GM18907 (cell line): ENCODE measurements around the gene PIGB.
"Not testable (repeated sequence)": the region's sequence is repeated elsewhere in the genome, so short reads cannot be mapped to it uniquely, and the experiment has no call there.

ENCODE experiments used
- ATAC-seq: cut with Tn5 transposase; IDR thresholded peaks from one replicate; pipeline ENCODE4 v1.9.1; 2021; ENCODE audit warnings: mild to moderate bottlenecking, moderate library complexity; ENCODE audit not compliant: unreplicated experiment

The PIGB gene

GRCh38 chr15:55318588-55319494, at the start of gene PIGB, which contains the start of gene PIGBOS1:
TSS of gene PIGB (plus strand) at chr15:55319222. CDS start at chr15:55319251, 29 bp downstream.
TSS of gene PIGBOS1 (minus strand) at chr15:55319123. CDS start at chr15:55317792, 1,331 bp downstream.
- ATAC-seq: peak; percentile 94

GRCh38 chr15:55270291-55270690, 48.7 kb upstream of the PIGB start:
- no peak for ATAC-seq

DNA sequence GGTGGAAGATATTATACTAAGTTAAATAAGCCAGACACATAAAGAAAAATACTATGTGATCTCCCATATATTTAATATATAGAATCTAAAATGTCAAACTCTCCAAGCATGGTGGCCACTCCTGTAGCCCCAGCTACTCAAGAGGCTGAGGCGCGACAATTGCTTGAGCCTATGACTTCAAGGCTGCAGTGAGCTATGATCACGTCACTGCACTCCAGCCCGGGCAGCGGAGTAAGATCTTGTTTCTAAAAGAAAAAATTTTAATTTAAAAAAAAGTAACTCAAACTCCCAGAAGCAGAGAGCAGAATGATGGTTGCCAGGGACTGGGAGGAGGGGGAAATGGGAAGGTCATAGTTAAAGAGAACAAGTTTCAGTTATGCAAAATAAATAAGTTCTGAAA, 42.7 kb upstream of the PIGB start:
- ATAC-seq: no peak

GRCh38 chr15:55277116-55277564, 41.9 kb upstream of the PIGB start:
- ATAC-seq: peak; percentile 66

GRCh38 chr15:55277715-55278114, 41.3 kb upstream of the PIGB start:
- ATAC-seq: no peak

DNA sequence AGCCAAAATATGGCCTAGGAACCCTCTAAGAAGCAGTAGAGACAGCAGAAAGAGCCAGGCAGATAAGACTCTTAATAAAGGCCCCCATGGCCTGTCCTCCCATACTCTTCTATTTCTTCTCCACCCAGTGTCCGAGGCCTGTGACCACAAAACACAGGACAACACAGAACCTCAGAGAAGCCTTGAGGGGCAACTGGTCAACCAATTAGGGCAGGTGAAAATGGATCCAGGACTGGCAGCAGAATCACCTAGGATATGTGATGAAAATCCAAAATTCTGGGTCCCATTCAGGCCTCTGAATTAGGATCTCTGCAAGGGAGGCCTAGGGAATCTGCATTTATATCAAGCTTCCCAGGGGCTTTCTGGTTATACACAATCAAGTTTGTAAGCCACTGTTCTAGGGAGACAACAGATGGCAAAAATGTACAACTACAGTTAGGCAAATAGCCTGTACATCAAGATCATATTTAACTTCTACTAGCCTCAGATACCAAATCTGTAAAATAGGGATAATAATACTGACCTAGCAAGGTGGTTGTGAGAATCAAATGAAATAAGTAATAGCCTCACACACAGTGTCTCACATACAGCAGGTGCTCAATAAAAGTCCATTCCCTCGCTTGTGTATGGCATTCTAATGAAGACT, 39.8 kb upstream of the PIGB start:
- ATAC-seq: no peak

DNA sequence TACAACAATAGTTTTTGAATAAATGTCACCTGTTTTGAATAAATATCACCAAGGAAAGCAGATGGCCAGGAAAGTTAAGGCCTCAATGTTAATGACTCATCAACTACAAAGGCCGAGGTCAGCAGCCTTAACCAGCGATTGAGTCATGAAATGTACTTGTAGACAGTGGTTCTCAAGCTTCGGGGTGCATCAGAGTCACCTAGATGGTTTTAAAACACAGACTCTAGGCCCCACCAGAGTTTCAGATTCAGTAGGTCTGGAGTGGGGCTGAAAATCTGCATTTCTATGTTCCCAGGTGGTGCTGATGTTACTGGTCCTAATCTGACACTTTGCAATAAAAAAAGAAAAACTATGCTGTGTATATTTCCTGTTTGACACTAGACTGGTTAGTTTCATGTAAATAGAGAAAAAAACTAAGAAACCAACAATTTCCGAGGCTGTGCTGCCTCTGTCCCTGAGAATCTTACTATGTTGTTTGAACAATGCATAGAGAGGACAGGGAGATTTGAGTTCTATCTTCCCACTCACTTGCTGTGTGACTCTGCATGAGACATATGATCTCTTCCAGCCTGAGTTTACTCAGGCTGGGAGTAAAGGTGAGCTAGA, 39.2 kb upstream of the PIGB start:
- peak; percentile 90 for ATAC-seq

DNA sequence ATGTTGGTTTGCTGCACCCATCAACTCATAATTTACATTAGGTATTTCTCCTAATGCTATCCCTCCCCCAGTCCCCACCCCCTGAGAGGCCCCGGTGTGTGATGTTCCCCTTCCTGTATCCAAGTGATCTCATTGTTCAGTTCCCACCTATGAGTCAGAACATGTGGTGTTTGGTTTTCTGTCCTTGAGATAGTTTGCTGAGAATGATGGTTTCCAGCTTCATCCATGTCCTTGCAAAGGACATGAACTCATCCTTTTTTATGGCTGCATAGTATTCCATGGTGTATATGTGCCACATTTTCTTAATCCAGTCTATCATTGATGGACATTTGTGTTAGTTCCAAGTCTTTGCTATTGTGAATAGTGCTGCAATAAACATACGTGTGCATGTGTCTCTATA, 38.4 kb upstream of the PIGB start:
- ATAC-seq: not testable (repeated sequence)

DNA sequence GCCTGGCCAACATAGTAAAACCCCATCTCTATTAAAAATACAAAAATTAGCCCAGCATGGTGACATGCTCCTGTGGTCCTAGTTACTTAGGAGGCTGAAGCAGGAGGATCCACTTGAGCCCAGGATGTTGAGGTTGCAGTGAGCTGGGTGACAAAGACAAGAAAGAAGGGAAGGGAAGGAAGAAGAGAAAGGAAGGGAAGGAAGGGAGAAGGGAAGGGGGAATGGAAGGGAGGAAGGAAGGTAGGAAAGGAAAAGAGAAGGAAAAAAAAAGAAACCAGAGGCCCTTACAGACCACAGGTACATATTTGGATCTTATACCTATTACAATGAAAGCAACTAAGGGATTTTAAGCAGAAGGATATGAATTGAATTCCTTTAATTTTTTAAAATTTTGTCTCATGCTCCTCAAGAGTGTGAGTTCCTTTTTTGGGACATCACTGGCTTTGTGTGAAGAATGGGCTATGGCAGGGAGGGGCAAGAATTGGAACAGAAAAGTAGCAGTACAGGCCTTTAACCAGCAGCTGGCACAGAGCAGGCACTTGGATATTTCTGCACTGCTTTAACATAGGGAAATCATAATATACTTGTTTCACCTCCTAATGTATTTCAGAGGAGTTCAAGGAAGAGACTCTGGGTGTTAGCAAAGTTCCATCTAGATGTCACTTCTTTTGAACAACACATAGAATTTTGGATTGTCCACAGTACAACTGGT, 37.3 kb upstream of the PIGB start:
- no peak for ATAC-seq

- no peak for ATAC-seq
Measured at GRCh38 chr15:55282284-55282833, 36.7 kb upstream of the PIGB start.

GRCh38 chr15:55283379-55284147, 35.5 kb upstream of the PIGB start:
- ATAC-seq: no peak

DNA sequence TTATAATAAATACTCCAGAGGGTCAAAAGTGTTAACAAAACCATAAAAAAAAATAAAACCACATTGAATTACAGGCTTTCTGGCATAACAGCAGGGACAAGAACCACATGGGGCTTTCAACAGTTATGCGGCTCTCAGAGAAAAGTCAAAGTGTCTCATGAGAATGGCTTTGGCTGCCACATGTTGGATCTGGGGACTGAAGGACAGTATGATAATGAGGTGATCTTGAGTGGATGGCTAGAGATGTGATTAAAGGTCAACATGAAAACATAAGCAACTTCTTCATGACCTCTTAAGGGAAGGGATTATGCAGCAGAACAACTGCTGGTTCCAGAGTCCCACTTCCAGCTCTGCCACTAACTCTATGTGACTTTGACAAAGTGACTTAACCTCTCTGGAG, 34.6 kb upstream of the PIGB start:
- no peak for ATAC-seq

DNA sequence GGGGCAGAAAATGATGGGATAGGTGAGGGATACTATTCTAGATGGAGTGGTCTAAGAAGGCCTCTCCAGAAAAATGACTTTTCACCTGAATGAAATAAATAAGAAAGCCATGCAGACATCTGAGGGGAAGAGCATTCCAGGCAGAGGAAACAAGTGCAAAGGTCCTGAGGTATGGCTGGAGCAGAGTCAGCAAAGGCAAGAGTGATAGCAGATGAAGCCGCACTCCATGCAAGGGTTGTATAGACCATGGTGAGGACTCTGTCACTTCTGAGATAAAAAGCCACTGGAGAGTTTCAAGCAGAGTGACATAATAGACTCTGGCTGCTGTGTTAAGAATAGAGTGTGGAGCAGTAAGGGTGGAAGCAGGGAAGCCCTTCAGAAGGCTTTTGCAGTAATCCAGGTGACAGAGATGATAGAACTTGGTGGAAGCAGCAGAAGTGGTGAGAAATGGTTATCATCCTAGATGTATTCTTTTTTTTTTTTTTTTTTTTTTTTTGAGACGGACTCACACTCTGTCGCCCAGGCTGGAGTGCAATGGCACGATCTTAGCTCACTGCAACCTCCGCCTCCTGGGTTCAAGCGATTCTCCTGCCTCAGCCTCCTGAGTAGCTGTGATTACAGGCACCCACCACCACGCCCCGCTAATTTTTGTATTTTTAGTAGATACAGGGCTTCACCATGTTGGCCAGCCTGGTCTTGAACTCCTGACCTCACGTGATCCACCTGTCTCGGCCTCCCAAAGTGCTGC, 32.4 kb upstream of the PIGB start:
- ATAC-seq: not testable (repeated sequence)

- ATAC-seq: no peak
Measured at GRCh38 chr15:55288006-55288717, 30.9 kb upstream of the PIGB start.

GRCh38 chr15:55289011-55289745, 29.8 kb upstream of the PIGB start:
- peak; percentile 38 for ATAC-seq

DNA sequence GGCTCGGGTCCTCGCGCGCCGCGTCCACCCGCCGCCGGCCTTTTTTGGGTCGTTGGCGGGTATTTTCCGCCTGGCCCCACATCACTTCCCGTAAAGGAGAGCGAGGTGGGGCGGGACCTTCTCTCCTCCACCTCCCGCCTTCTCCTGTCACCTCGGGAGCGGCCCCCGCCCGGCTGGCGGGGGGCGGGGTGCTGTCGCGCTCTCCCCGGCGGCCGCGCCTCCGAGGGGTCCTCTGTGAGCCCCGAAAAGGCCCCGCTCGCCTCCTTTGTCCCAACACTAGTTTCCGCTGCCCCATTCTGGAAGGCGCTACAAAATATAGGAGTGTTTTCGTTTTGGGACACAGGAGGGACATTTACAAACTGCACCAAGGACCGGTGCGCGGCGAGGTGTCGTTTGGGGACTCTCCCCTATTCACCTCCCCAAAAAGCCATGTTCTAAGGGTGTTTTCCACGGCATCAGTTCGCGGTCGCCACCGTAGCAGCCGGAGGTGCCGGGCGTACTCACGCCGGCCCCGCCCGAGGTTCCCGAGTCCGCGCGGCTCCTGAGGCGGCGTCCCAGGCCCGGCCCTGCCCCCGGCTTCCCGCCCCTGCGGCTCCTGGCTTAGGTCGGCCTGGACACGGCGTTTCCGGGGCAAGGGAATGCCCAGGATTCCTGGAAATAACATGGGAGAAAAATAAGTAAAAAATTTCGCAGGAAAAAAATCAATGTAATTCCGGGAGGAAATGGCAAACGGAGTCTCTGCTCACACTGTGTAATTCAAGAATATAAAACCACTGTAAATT, 29.1 kb upstream of the PIGB start, which contains the start of gene RAB27A:
Gene RAB27A (minus strand): TSS at position 68 of the 782 bp plus-strand sequence. CDS start 54,879 bp downstream, outside the sequence.
- ATAC-seq: peak; percentile 80

GRCh38 chr15:55290528-55291057, 28.4 kb upstream of the PIGB start:
- peak; percentile 87 for ATAC-seq
